NCI-H128 (cell line): Measurements from ENCODE around the gene PF4V1.

Experiments
- DNase-seq: peaks from one replicate; lab custom pipeline; 2025; ENCODE audit not compliant: unreplicated experiment; lab: John Stamatoyannopoulos, UW

The PF4V1 gene

GRCh38 chr4:73853246-73853704 lies at the start of gene PF4V1:
PF4V1 (plus strand) TSS chr4:73853296; CDS start chr4:73853363, 67 bp downstream.
- DNase-seq, result no peak

GRCh38 chr4:73810191-73810590 lies 42.9 kb upstream of the PF4V1 start:
- DNase-seq, result no peak

GRCh38 chr4:73811841-73812240 lies 41.3 kb upstream of the PF4V1 start:
- no peak for DNase-seq

- no peak for DNase-seq
These were observed 38.4 kb upstream of the PF4V1 start for GRCh38 chr4:73814679-73815078.

- DNase-seq, result no peak
These were observed 38.0 kb upstream of the PF4V1 start for GRCh38 chr4:73815145-73815544.

- no peak for DNase-seq
These were observed 36.3 kb upstream of the PF4V1 start for GRCh38 chr4:73816814-73817213.

- DNase-seq, result no peak
These were observed 35.8 kb upstream of the PF4V1 start for GRCh38 chr4:73817341-73817740.

GRCh38 chr4:73821325-73821724 lies 31.8 kb upstream of the PF4V1 start:
- no peak for DNase-seq

GRCh38 chr4:73822389-73822788 lies 30.7 kb upstream of the PF4V1 start:
- DNase-seq, result no peak

GRCh38 chr4:73822812-73823504 lies 30.1 kb upstream of the PF4V1 start:
- DNase-seq, result no peak

GRCh38 chr4:73823760-73824159 lies 29.3 kb upstream of the PF4V1 start:
- no peak for DNase-seq

- DNase-seq, result no peak
These were observed 24.1 kb upstream of the PF4V1 start for GRCh38 chr4:73828956-73829355.

GRCh38 chr4:73831569-73831968 lies 21.5 kb upstream of the PF4V1 start:
- no peak for DNase-seq

- DNase-seq, result no peak
These were observed 20.4 kb upstream of the PF4V1 start for GRCh38 chr4:73832651-73833237.

- DNase-seq, result no peak
These were observed 16.5 kb upstream of the PF4V1 start, which contains the start of gene CXCL6 for GRCh38 chr4:73836373-73837279. CXCL6 (plus strand) TSS chr4:73836678; CDS start chr4:73836751, 73 bp downstream.

- DNase-seq, result no peak
These were observed 14.0 kb upstream of the PF4V1 start for GRCh38 chr4:73839071-73839470.

- DNase-seq, result no peak
These were observed 13.4 kb upstream of the PF4V1 start for GRCh38 chr4:73839715-73840114.

GRCh38 chr4:73841243-73841925 lies 11.7 kb upstream of the PF4V1 start:
- no peak for DNase-seq

- DNase-seq, result no peak
These were observed 10.4 kb upstream of the PF4V1 start for GRCh38 chr4:73842696-73843095.

- no peak for DNase-seq
These were observed 9.7 kb upstream of the PF4V1 start for GRCh38 chr4:73843369-73843768.

GRCh38 chr4:73844345-73844744 lies 8.8 kb upstream of the PF4V1 start:
- no peak for DNase-seq
